ENCODE results near the gene ABCB8. TPM values are rescaled to one million over a fixed set of nuclear protein-coding genes. Genes with fewer than 3 reads are reported as not detected.

ABCB8 gene
- total and polyA plus RNA-seq, 9 of the 15 experiments (the other 6 are each of a cell fraction or from before 2014, with no cell fraction given): 7.6 to 106 (median 36.3) TPM

DNA sequence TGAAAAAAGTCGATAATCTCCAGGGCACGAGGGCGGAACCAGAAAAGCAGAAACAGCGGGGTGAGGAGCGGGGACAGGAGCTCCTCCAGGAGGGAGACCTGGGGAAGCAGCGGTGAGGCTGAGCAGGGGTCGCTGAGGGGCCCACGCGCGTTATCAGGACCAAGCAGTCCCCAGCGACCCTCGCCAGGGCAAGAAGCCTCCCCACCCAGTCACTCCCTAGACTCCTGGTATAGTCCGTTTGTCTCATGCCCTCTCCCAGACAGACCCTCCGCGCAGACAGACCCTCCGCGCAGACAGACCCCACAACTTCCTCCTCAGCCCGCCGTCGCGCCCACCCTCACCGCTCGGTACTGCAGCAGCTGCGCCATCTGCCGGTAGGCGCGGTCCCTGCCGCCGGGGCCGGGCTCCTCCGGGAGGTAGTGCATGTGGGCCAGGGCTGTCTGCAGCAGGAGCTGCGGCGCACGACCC lies 10.3 kb upstream of the ABCB8 start (continued):
- TF ChIP-seq, protein P1, sequence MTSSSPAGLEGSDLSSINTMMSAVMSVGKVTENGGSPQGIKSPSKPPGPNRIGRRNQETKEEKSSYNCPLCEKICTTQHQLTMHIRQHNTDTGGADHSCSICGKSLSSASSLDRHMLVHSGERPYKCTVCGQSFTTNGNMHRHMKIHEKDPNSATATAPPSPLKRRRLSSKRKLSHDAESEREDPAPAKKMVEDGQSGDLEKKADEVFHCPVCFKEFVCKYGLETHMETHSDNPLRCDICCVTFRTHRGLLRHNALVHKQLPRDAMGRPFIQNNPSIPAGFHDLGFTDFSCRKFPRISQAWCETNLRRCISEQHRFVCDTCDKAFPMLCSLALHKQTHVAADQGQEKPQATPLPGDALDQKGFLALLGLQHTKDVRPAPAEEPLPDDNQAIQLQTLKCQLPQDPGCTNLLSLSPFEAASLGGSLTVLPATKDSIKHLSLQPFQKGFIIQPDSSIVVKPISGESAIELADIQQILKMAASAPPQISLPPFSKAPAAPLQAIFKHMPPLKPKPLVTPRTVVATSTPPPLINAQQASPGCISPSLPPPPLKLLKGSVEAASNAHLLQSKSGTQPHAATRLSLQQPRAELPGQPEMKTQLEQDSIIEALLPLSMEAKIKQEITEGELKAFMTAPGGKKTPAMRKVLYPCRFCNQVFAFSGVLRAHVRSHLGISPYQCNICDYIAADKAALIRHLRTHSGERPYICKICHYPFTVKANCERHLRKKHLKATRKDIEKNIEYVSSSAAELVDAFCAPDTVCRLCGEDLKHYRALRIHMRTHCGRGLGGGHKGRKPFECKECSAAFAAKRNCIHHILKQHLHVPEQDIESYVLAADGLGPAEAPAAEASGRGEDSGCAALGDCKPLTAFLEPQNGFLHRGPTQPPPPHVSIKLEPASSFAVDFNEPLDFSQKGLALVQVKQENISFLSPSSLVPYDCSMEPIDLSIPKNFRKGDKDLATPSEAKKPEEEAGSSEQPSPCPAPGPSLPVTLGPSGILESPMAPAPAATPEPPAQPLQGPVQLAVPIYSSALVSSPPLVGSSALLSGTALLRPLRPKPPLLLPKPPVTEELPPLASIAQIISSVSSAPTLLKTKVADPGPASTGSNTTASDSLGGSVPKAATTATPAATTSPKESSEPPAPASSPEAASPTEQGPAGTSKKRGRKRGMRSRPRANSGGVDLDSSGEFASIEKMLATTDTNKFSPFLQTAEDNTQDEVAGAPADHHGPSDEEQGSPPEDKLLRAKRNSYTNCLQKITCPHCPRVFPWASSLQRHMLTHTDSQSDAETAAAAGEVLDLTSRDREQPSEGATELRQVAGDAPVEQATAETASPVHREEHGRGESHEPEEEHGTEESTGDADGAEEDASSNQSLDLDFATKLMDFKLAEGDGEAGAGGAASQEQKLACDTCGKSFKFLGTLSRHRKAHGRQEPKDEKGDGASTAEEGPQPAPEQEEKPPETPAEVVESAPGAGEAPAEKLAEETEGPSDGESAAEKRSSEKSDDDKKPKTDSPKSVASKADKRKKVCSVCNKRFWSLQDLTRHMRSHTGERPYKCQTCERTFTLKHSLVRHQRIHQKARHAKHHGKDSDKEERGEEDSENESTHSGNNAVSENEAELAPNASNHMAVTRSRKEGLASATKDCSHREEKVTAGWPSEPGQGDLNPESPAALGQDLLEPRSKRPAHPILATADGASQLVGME (CRISPR knock-in tag; IDR thresholded peaks at IDR 0.05): peak; percentile 47; the same call in 1 of the 2 replicates
- TF ChIP-seq KLF10 (CRISPR knock-in tag; IDR thresholded peaks at IDR 0.05) (no peak), RBFOX2 (IDR thresholded peaks at IDR 0.05; ENCODE audit: low read depth, low read length) (peak; percentile 81), POLR3A (IDR thresholded peaks at IDR 0.05; ENCODE audit: borderline replicate concordance, extremely low read depth, insufficient read depth, insufficient read length) (no peak), EP300 (IDR thresholded peaks at IDR 0.05; ENCODE audit: low read length) (no peak), SMARCB1 (IDR thresholded peaks at IDR 0.05; ENCODE audit: insufficient read length, low read depth) (peak; percentile 74), ZNF561 (CRISPR knock-in tag; conservative IDR thresholded peaks at IDR 0.05) (no peak), TCF3 (CRISPR knock-in tag; IDR thresholded peaks at IDR 0.05) (peak; percentile 41; the same call in 1 of the 2 replicates), ZNF175 (CRISPR knock-in tag; IDR thresholded peaks at IDR 0.05; ENCODE audit: low read depth) (no peak), CBFB (CRISPR knock-in tag; IDR thresholded peaks at IDR 0.05) (peak; percentile 74; the same call in 1 of the 2 replicates), KAT7 (CRISPR knock-in tag; IDR thresholded peaks at IDR 0.05; ENCODE audit: borderline replicate concordance) (peak; percentile 74; the same call in 1 of the 2 replicates), BRCA1 (IDR thresholded peaks at IDR 0.05) (no peak), BRCA1 (CRISPR knock-in tag; IDR thresholded peaks at IDR 0.05) (no peak), RHOXF2B (CRISPR knock-in tag; conservative IDR thresholded peaks at IDR 0.05) (0 out of 2 replicates have a peak, but pooled peaks have one; percentile 64), FOSL1 (tag; conservative IDR thresholded peaks at IDR 0.05) (0 out of 2 replicates have a peak, but pooled peaks have one; percentile 16), KLF16 (IDR thresholded peaks at IDR 0.05) (peak; percentile 74; the same call in 1 of the 2 replicates), HOXB6 (CRISPR knock-in tag; IDR thresholded peaks at IDR 0.05; ENCODE audit: borderline replicate concordance) (no peak), RBM15 (IDR thresholded peaks at IDR 0.05; ENCODE audit: insufficient read depth, low read length) (no peak), HDAC8 (tag; IDR thresholded peaks at IDR 0.05) (peak; percentile 72; the same call in 1 of the 2 replicates)
- TF ChIP-seq, protein P2, sequence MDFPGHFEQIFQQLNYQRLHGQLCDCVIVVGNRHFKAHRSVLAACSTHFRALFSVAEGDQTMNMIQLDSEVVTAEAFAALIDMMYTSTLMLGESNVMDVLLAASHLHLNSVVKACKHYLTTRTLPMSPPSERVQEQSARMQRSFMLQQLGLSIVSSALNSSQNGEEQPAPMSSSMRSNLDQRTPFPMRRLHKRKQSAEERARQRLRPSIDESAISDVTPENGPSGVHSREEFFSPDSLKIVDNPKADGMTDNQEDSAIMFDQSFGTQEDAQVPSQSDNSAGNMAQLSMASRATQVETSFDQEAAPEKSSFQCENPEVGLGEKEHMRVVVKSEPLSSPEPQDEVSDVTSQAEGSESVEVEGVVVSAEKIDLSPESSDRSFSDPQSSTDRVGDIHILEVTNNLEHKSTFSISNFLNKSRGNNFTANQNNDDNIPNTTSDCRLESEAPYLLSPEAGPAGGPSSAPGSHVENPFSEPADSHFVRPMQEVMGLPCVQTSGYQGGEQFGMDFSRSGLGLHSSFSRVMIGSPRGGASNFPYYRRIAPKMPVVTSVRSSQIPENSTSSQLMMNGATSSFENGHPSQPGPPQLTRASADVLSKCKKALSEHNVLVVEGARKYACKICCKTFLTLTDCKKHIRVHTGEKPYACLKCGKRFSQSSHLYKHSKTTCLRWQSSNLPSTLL (IDR thresholded peaks at IDR 0.05): no peak
- TF ChIP-seq, protein P3, sequence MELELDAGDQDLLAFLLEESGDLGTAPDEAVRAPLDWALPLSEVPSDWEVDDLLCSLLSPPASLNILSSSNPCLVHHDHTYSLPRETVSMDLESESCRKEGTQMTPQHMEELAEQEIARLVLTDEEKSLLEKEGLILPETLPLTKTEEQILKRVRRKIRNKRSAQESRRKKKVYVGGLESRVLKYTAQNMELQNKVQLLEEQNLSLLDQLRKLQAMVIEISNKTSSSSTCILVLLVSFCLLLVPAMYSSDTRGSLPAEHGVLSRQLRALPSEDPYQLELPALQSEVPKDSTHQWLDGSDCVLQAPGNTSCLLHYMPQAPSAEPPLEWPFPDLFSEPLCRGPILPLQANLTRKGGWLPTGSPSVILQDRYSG (tag; conservative IDR thresholded peaks at IDR 0.05; ENCODE audit: low read depth): no peak

All from K562 (cell line).